OCI-M2 (cell line): Measurements from ENCODE around the gene MYO7A.

Source experiments
- DNase-seq: peaks from one replicate; lab custom pipeline; 2025; ENCODE audit not compliant: unreplicated experiment; lab: John Stamatoyannopoulos, UW

Gene MYO7A

GRCh38 chr11:77127235-77127911 lies 673 bp upstream of the MYO7A start:
- no peak for DNase-seq

GRCh38 chr11:77129069-77129841 lies 1.2 kb downstream of the MYO7A start:
- no peak for DNase-seq

- no peak for DNase-seq
Observed at GRCh38 chr11:77129842-77130756, 2.1 kb downstream of the MYO7A start.

- DNase-seq, result no peak
Observed at GRCh38 chr11:77130763-77131513, 2.9 kb downstream of the MYO7A start.

- DNase-seq, result no peak
Observed at GRCh38 chr11:77131560-77131959, 3.5 kb downstream of the MYO7A start.

GRCh38 chr11:77135069-77135468 lies 7.0 kb downstream of the MYO7A start:
- DNase-seq, result no peak

GRCh38 chr11:77136074-77136473 lies 8.0 kb downstream of the MYO7A start:
- no peak for DNase-seq

GRCh38 chr11:77136784-77137420 lies 8.9 kb downstream of the MYO7A start:
- no peak for DNase-seq

GRCh38 chr11:77137421-77137820 lies 9.4 kb downstream of the MYO7A start:
- DNase-seq, result no peak

GRCh38 chr11:77138106-77138649 lies 10.1 kb downstream of the MYO7A start:
- DNase-seq, result no peak

GRCh38 chr11:77139201-77139600 lies 11.2 kb downstream of the MYO7A start:
- no peak for DNase-seq

GRCh38 chr11:77140231-77140851 lies 12.3 kb downstream of the MYO7A start:
- no peak for DNase-seq

- DNase-seq, result no peak
Observed at GRCh38 chr11:77141034-77141433, 13.0 kb downstream of the MYO7A start.

GRCh38 chr11:77141475-77141874 lies 13.4 kb downstream of the MYO7A start:
- DNase-seq, result no peak

GRCh38 chr11:77142091-77142975 lies 14.3 kb downstream of the MYO7A start:
- no peak for DNase-seq

- no peak for DNase-seq
Observed at GRCh38 chr11:77143405-77144020, 15.5 kb downstream of the MYO7A start.

- no peak for DNase-seq
Observed at GRCh38 chr11:77144196-77144856, 16.3 kb downstream of the MYO7A start.
